ENCODE results near the gene FAM135A. TPM values are rescaled to one million over a fixed set of nuclear protein-coding genes. Genes with fewer than 3 reads are reported as not detected.

The FAM135A gene
- total RNA-seq, 1 donor from 2014 or later, result 33.4 TPM

DNA sequence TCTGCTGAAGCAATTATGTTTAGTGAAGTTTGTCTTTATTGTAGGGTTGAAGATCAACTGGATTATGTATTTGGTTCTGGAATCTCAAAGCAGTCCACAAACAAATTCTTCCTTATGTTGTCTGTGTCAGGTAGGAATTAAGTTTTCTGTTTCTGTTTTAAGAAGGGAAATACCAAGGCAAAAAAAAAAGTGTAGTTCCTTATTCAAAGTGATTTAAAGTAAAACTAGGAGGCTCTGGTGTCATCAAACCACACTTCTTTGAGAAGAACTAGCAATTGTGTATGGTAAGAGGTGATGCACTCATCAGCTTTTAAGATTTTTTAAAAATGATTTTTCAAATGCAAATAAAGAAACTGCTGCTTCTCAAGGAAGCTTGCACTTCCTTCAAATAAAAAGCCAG is 1.9 kb downstream of the FAM135A start:
- H3K4me1 Mint-ChIP-seq (ENCODE audit: unreplicated experiment), result peaks cover 11% of the 10 kb centered on the region
- DNase-seq (ENCODE audit: extremely low spot score, unreplicated experiment), result no peak
- peak overlapping the region; percentile 25 for H3K27ac Mint-ChIP-seq
- H3K4me3 Mint-ChIP-seq, result peak overlapping the region; percentile 77
- H3K27me3 Mint-ChIP-seq, result no peaks in the 10 kb centered on the region
- H3K9me3 Mint-ChIP-seq, result no peaks in the 10 kb centered on the region
- TF ChIP-seq, protein P1, sequence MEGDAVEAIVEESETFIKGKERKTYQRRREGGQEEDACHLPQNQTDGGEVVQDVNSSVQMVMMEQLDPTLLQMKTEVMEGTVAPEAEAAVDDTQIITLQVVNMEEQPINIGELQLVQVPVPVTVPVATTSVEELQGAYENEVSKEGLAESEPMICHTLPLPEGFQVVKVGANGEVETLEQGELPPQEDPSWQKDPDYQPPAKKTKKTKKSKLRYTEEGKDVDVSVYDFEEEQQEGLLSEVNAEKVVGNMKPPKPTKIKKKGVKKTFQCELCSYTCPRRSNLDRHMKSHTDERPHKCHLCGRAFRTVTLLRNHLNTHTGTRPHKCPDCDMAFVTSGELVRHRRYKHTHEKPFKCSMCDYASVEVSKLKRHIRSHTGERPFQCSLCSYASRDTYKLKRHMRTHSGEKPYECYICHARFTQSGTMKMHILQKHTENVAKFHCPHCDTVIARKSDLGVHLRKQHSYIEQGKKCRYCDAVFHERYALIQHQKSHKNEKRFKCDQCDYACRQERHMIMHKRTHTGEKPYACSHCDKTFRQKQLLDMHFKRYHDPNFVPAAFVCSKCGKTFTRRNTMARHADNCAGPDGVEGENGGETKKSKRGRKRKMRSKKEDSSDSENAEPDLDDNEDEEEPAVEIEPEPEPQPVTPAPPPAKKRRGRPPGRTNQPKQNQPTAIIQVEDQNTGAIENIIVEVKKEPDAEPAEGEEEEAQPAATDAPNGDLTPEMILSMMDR (conservative IDR thresholded peaks at IDR 0.05), result no peak
- peaks cover 13% of the 10 kb centered on the region for H3K36me3 Mint-ChIP-seq

DNA sequence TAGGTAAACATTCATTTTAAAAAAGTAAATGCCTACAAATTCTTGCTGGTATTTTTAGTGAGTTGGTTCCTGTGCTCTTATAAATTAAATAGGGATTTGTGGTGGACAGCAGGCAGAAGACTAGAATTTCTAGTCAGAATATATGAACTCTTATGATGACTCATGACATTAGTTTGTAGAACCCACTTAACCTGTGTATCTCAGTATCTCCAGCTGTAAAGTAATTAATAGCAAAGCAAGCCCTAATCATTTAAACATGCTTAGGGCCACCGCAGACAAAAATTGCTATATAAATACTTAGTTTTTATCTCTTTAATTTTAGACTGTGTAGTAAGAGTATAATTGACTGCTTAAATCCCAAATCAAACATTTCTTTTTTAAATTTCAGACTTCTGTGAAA is 2.4 kb downstream of the FAM135A start:
- peak overlapping the region; percentile 41 for H3K4me3 Mint-ChIP-seq
- no peaks in the 10 kb centered on the region for H3K9me3 Mint-ChIP-seq
- TF ChIP-seq, protein P1 (conservative IDR thresholded peaks at IDR 0.05), result no peak
- H3K36me3 Mint-ChIP-seq, result peaks cover 14% of the 10 kb centered on the region
- no peaks in the 10 kb centered on the region for H3K27me3 Mint-ChIP-seq
- DNase-seq (ENCODE audit: extremely low spot score, unreplicated experiment), result no peak
- no peak overlapping the region for H3K27ac Mint-ChIP-seq
- peaks cover 11% of the 10 kb centered on the region for H3K4me1 Mint-ChIP-seq (ENCODE audit: unreplicated experiment)

DNA sequence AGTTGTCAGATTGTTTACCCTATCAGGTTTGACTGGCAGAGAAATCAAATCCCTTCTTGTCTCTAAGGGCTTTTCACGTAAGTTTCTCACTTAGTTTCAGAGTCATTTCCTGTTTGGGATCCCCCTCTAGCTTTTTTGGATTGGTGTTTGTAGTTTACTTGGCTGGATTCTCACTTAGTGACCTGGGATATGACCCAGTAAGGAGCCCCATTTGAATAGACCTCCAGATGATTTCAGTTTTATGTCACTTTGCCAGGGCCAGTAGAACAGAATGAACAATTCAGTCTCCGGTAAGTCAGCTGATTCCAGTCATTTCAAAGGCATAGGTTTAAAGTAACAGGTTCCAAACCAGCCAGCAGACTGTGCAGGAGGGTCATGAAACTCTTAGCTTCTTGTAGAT is 8.2 kb downstream of the FAM135A start:
- Mint-ChIP-seq H3K27me3 (no peaks in the 10 kb centered on the region), H3K4me3 (no peak overlapping the region), H3K9me3 (no peaks in the 10 kb centered on the region), H3K4me1 (ENCODE audit: unreplicated experiment) (no peaks in the 10 kb centered on the region), H3K36me3 (peaks cover 28% of the 10 kb centered on the region), H3K27ac (no peak overlapping the region)
- DNase-seq (ENCODE audit: extremely low spot score, unreplicated experiment), result no peak
- TF ChIP-seq, protein P1 (conservative IDR thresholded peaks at IDR 0.05), result no peak

DNA sequence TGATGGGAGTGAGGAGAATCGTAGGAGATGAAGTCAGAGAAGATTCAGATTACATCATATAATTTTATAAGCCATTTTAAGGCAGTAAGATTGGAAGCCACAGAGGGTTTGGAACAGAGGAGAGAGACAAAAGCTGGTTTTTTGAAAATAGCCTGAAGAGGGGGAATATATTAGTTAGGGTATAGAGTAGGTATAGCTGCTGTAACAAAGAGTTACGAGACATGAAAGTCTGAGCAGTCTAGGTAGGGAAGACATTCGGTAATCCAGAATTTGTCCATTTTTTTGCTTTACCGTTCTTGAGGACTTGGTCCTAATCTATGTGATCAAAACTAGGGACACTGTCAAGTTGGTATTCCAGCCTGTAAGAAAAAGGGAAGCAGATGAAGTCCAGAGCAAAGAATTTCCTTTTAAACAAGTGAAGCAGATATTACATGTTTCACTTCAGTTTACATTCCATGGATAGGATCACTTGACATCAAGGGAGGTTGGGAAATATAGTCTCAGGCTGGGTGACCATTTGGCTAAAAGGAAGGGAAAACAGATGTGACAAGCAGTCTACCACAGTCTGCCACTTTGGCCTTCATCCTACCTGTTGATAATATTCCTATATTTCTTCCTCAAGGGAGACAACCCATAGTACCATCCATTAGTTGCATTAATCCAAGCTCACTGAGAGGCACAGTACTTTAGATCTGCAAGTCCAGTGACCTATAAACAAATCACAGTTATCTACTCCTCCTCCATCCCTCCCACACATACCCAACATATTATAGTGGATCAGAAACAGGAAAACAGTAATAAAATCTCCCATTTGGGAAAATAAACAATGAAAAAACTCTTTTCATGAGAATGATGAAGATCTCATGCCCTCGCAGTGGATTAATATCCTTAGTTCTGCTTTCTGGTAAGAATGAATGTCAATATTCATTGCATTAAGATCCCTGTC is 10.2 kb downstream of the FAM135A start:
- no peak for DNase-seq (ENCODE audit: extremely low spot score, unreplicated experiment)
- Mint-ChIP-seq H3K4me3 (no peak overlapping the region), H3K4me1 (ENCODE audit: unreplicated experiment) (no peaks in the 10 kb centered on the region), H3K27ac (no peak overlapping the region), H3K27me3 (no peaks in the 10 kb centered on the region), H3K9me3 (no peaks in the 10 kb centered on the region), H3K36me3 (peaks cover 29% of the 10 kb centered on the region)
- TF ChIP-seq, protein P1 (conservative IDR thresholded peaks at IDR 0.05), result no peak

DNA sequence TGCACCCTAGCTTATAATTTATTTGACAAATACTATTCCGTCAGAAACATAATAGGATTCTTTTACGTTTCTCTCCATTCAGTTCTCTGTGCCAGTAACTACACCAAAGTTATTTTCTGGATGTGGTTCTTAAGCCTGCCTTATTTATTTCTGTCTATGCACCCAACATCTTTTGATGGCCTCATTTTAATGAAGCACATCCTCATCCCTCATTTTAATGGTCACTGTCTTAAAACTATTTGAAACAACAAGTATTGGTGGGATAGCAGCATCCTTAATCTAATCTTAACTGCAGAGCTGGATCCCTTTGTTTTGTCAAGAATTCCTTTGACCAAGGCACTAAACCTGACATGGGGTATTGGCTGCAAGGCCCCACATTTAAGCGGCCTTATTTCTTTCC is 11.0 kb downstream of the FAM135A start:
- no peaks in the 10 kb centered on the region for H3K27me3 Mint-ChIP-seq
- DNase-seq (ENCODE audit: extremely low spot score, unreplicated experiment), result no peak
- H3K4me1 Mint-ChIP-seq (ENCODE audit: unreplicated experiment), result no peaks in the 10 kb centered on the region
- no peak overlapping the region for H3K4me3 Mint-ChIP-seq
- TF ChIP-seq, protein P1 (conservative IDR thresholded peaks at IDR 0.05), result no peak
- no peaks in the 10 kb centered on the region for H3K9me3 Mint-ChIP-seq
- H3K27ac Mint-ChIP-seq, result no peak overlapping the region
- peaks cover 33% of the 10 kb centered on the region for H3K36me3 Mint-ChIP-seq

All from type B pancreatic cell (in vitro differentiated cells).